Omental fat pad (tissue), 4 donors: ENCODE data around the gene FMN2. TPM values are rescaled to one million over a fixed set of nuclear protein-coding genes. Genes with fewer than 3 reads are reported as not detected.

Experiments used
- ATAC-seq: fragments of 150-250 bp; one replicate; pipeline ENCODE4 v1.9.1; 2016; ENCODE audit warnings: mild to moderate bottlenecking, moderate library complexity; ENCODE audit not compliant: low FRiP score
- DNase-seq: peaks from one replicate; pipeline ENCODE4 v3.0.0-alpha.2; 2019; ENCODE audit warnings: low spot score
- CTCF ChIP-seq, 3 donors: fragments of 450-650 bp; IDR thresholded peaks; one replicate each; pipeline ENCODE4 v1.5.1; 2016 to 2017; ENCODE audit warnings: antibody characterized with exemption in 3 of 3, mild to moderate bottlenecking in 3 of 3, moderate library complexity in 2 of 3
- total RNA-seq, 4 donors: library from RNA; depleted of rRNA; stranded (reverse); fragments of >200 nt; gene quantifications; one replicate each; pipeline ENCODE4 v1.1.0, GENCODE V29; 2016

The FMN2 gene
- total RNA-seq, 4 donors from 2014 or later = 1.2 to 4.3 (median 2.8) TPM

- no peak for TF ChIP-seq CTCF (IDR thresholded peaks at IDR 0.05)
- no peak for ATAC-seq
- DNase-seq = no peak
Observed at GRCh38 chr1:240207073-240207709, 115.5 kb downstream of the FMN2 start.

DNA sequence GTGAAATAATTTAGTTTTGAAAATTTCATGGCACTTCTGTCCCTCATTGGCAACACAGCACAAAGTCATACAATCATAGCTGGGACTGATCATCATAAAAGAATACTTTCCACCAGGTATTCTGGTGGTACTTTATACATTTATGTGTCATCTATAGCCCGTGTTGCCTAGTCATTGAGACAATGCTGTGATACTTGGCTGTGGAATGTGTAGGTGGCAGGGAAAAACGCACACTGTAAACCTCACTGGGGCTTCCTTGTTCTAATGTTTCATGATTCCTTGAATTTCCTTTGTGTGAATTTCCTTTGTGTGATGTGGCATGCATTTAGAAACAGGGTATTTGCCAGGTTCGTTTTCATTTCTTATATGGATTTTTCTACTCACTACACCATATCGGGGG is 118.3 kb downstream of the FMN2 start:
- DNase-seq = no peak
- no peak for TF ChIP-seq CTCF (IDR thresholded peaks at IDR 0.05)
- no peak for ATAC-seq

- DNase-seq (no peak), ATAC-seq (no peak)
- no peak for TF ChIP-seq CTCF (IDR thresholded peaks at IDR 0.05)
Observed at GRCh38 chr1:240212556-240212955, 120.9 kb downstream of the FMN2 start.

DNA sequence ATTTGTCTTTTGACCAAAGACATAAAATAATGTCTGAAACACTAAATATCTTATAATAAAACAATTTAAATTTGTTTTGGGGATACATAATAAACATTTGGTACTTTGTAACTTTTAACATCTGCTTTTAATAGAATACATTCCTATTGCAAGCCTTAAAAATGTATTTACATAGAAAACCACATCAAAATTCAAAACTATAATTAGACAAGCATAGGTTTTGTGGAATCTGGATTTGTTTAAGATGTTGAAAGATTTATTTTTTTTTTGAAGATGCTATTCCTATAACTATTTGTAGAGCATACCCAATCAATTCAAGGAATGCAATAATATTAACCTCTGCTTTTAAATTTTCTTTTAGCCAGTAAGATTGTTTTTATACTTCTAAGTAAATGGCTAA is 125.7 kb downstream of the FMN2 start:
- TF ChIP-seq CTCF (IDR thresholded peaks at IDR 0.05) = no peak
- no peak for DNase-seq
- no peak for ATAC-seq

GRCh38 chr1:240219104-240219503 is 127.4 kb downstream of the FMN2 start:
- DNase-seq = no peak
- TF ChIP-seq CTCF (IDR thresholded peaks at IDR 0.05) = no peak
- ATAC-seq = no peak

DNA sequence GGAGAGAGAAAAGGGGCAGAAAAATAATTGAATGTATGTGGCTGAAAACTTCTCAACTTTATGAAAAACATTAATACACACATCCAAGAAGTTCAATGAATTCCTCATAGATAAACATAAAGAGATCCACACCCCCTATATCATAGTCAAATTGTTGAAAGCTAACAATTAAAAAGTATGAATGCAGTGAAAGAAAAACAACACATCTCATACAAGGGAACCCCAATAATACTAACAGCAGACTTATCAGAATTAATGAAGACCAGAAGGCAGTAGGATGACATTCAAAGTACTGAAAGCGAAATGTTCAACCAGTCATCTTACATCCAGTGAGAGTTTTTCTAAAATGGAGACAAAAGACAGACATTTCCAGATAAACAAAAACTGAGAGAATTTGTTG is 134.4 kb downstream of the FMN2 start:
- TF ChIP-seq CTCF (IDR thresholded peaks at IDR 0.05) = no peak
- ATAC-seq (no peak), DNase-seq (no peak)

DNA sequence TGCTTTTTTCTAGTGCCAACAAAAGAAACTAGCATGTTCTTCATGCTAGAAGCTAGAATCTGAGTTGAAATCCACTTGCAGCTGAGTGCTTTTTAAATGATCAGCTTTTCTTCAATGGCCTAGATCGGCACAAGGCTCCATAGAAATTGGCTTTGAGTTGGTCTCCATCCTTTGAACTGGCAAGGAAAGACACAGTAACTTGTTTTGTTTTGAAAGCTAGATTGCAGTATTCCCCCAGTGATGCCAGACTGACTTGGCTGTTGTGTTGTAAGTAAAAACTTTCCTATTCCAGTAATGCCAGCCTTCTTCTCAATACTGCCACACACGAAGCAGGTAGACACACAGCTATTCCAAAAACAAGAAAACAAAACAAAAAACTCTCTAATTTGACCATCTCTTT is 139.1 kb downstream of the FMN2 start:
- no peak for TF ChIP-seq CTCF (IDR thresholded peaks at IDR 0.05)
- ATAC-seq (no peak), DNase-seq (no peak)
